Fibroblast of villous mesenchyme (primary cell): ENCODE data around the gene TBCEL. TPM values are rescaled to one million over a fixed set of nuclear protein-coding genes. Genes with fewer than 3 reads are reported as not detected.
"Not testable (repeated sequence)": the region's sequence is repeated elsewhere in the genome, so short reads cannot be mapped to it uniquely, and the experiment has no call there.

Experiments
- DNase-seq: peaks from one replicate; pipeline ENCODE4 v3.0.0-alpha.2; 2010; ENCODE audit warnings: low read depth
- H3K4me3 ChIP-seq: 2 replicates; pipeline ENCODE4 v1.5.1; 2011; ENCODE audit warnings: low read depth, mild to moderate bottlenecking, low read length
- total RNA-seq: library from RNA; depleted of rRNA; stranded (reverse); fragments of >200 nt; gene quantifications from 2 replicates; pipeline ENCODE4 v1.2.3, GENCODE V29; 2012
- TF ChIP-seq, protein P1 (sequence below): IDR thresholded peaks from 2 replicates; pipeline ENCODE4 v1.5.1; 2012; ENCODE audit warnings: low read depth, mild to moderate bottlenecking, low read length; ENCODE audit not compliant: insufficient read depth

TBCEL gene
- total RNA-seq, 1 donor = 29.8 TPM

DNA sequence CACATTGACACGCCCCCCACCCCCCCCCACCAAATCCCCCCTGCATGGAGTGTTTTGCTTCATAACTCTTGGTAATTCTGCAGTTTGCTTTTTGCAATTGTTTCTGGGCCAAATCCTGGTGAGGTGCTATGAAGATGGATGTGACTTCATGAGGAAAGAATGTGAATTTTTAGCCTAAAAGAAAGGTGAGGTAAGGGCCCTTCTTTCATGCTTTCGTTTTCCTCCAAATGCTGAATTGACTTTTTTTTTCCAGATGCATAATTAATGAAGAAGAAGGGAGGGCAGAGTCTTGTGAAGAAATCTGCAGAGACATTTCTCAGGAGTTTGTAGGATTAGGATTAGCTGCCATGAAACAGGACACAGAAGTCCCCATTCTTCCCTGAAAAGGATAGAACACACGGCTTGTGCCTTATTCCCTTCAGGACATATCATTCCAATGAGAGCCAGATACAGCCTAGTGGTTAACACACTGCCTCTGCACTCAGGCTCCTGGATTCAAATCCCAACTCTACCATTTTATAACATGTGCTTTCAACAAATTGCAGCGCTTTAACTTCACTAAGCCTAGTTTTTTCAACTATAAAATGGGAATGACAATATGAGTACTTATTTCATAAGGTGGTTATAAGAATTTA is 19.6 kb upstream of the TBCEL start:
- DNase-seq = no peak
- TF ChIP-seq, protein P1, sequence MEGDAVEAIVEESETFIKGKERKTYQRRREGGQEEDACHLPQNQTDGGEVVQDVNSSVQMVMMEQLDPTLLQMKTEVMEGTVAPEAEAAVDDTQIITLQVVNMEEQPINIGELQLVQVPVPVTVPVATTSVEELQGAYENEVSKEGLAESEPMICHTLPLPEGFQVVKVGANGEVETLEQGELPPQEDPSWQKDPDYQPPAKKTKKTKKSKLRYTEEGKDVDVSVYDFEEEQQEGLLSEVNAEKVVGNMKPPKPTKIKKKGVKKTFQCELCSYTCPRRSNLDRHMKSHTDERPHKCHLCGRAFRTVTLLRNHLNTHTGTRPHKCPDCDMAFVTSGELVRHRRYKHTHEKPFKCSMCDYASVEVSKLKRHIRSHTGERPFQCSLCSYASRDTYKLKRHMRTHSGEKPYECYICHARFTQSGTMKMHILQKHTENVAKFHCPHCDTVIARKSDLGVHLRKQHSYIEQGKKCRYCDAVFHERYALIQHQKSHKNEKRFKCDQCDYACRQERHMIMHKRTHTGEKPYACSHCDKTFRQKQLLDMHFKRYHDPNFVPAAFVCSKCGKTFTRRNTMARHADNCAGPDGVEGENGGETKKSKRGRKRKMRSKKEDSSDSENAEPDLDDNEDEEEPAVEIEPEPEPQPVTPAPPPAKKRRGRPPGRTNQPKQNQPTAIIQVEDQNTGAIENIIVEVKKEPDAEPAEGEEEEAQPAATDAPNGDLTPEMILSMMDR = no peak
- no peak overlapping the region for H3K4me3 ChIP-seq

DNA sequence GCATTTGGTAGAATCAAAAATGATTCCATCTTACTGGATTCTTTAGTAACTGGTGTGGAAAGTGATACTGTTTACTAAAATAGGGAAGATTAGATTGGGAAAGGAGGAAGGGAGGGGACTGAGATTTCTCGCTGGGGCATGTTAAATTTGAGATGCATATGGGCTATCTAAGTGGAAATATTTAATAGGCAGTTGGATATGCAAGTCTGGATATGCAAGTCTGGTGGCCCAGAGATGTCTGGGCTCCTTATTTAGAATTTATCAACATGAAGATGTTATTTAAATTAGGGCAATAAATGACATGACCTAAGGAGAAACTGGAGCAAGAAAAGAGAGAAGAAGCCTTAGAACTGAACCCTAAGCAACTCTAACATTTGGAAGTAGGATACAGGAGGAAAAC is 17.0 kb upstream of the TBCEL start:
- DNase-seq = no peak
- no peak overlapping the region for H3K4me3 ChIP-seq
- TF ChIP-seq, protein P1 = no peak

DNA sequence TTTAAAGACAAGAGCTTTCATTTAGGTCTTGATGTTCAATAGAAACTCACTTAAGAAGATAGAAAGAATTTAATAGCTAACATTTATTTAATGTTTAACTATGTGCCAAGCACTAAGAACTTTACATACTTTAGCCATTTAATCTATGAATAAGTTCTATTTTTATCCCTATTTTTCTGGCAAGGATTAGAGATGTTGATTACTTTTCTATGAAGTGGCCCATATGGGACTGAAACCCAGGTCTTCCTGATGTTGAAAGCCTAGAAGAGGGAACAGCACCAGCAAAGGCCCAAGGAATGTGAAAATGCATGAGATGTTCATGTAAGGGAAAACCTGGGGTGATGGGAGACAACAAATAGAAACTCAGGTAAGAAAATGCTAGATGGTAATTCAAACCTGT is 15.4 kb upstream of the TBCEL start:
- TF ChIP-seq, protein P1 = no peak
- no peak for DNase-seq

DNA sequence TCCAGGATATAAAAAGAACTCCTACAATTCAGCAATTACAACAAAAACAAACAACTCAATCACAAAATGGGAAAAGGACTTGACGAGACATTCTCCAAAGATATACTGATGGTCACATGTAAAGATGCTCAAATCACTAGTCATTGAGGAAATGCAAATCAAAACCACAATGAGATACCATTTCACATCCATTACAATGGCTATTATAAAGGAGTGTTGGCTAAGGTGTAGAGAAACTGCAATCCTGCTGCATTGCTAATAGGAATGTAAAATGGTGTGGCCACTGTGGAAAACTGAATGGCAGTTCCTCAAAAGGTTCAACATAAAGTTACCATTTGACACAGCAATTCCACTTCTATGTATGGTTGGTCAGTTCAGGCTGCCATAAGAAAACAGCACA is 11.8 kb upstream of the TBCEL start:
- no peak overlapping the region for H3K4me3 ChIP-seq
- TF ChIP-seq, protein P1 = no peak
- no peak for DNase-seq

More for the DNA sequence above, 15.4 kb upstream of the TBCEL start:
- H3K4me3 ChIP-seq = no peak overlapping the region

DNA sequence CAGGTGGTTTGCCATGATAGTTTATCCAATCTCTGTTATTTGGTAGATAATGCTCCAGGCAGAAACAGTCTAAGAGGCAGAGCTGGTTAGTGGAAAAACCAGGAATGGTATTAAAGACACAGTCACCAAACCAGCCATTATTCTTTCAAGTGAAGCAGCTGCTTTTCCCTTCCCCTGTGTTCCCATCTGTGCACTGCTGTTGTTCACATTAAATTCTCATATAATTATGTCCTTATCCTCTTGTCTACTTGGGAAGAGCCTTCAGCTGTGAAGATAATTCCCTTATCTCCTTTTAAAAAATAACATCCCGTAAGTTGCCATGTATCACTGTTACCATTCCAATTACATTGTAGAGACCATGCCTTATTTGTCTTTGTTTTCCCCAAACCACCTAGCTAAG is 5.2 kb upstream of the TBCEL start:
- no peak for DNase-seq
- H3K4me3 ChIP-seq = no peak overlapping the region
- TF ChIP-seq, protein P1 = no peak

DNA sequence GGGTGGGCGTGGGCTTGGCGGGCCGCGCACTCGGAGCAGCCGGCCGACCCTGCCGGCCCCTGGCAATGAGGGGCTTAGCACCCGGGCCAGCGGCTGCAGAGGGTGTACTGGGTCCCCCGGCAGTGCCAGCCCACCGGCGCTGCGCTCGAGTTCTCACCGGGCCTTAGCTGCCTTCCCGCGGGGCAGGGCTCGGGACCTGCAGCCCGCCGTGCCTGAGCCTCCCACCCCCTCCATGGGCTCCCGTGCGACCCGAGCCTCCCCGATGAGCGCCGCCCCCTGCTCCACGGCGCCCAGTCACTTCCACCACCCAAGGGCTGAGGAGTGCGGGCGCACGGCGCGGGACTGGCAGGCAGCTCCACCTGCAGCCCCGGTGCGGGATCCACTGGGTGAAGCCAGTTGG is 2.2 kb upstream of the TBCEL start:
- DNase-seq, H3K4me3 ChIP-seq: not testable (repeated sequence)

DNA sequence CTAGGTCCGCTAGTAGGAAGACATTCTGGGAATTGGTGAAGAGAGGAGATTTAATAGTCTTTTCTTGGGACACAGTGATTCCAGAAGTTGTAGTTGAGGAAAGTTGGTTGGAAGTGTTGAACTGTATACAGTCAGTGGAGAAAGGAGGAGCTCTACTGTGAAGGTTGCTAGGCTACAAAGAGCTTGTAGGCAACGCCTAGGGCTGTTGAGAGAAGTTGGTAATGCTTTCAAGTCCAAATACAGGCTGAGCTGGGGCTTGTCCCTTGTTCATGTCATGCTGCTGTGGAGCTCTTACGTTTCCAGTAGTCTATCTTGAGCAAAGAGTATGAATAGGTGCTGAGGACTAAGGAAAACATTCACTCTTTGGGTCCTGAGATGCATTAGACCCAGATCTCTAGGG is 1.1 kb downstream of the TBCEL start:
- peak; percentile 16 for DNase-seq
- TF ChIP-seq, protein P1 = no peak
- peak overlapping the region; percentile 83 for H3K4me3 ChIP-seq
